Activated naive CD4-positive, alpha-beta T cell treated with anti-CD3 and anti-CD28 coated beads, Interleukin-2, amount 10 ng/mL, durations not matched to agents 5 hours and 36 hours (primary cell): ENCODE data around the gene ASCC1. TPM values are rescaled to one million over a fixed set of nuclear protein-coding genes. Genes with fewer than 3 reads are reported as not detected.

Experiments used
- total RNA-seq, 2 experiments: library from RNA; stranded (reverse); gene quantifications; one replicate each; pipeline ENCODE4 v1.2.3, GENCODE V29; 2021

Gene ASCC1
- 10 to 100 TPM; 29.2 to 35.6 TPM for total RNA-seq

GRCh38 chr10:72215611-72216549, at the start of gene ASCC1, which contains the start of gene ANAPC16:
TSS of gene ASCC1 (minus strand) at chr10:72216276. CDS start at chr10:72213298, 2,978 bp downstream.
TSS of gene ANAPC16 (plus strand) at chr10:72216012. CDS start at chr10:72223915, 7,903 bp downstream.

GRCh38 chr10:72087969-72088888, 127.8 kb downstream of the ASCC1 start, which contains the start of gene SPOCK2:
TSS of gene SPOCK2 (minus strand) at chr10:72088551. CDS start at chr10:72088328, 223 bp downstream.

Other genes with a start within 250 kb of the ASCC1 start
- gene SPOCK2, start 127.7 kb downstream of the ASCC1 start, total RNA-seq: 100 to 1,000 TPM; 396 to 412 TPM
- 100 to 1,000 TPM; 108 to 109 TPM for gene ANAPC16, start 264 bp downstream of the ASCC1 start, total RNA-seq
- 100 to 1,000 TPM; 299 to 306 TPM for gene DDIT4, start 57.6 kb upstream of the ASCC1 start, total RNA-seq
- 10 to 100 TPM; 27.7 to 28.8 TPM for gene DNAJB12, start 138.6 kb upstream of the ASCC1 start, total RNA-seq